Tibial artery (tissue), 4 donors: Measurements from ENCODE around the gene PRR13.

ENCODE experiments used
- DNase-seq, 2 donors: peaks; one replicate each; pipeline ENCODE4 v3.0.0-alpha.2; 2019
- H3K27ac ChIP-seq, 2 donors: fragments of 200-600 bp; sonication (generic) in 1 of 2; 1 replicate in 1 of 2; 2 replicates in 1 of 2; pipeline ENCODE4 v1.5.1; 2018 to 2019; ENCODE audit warnings: mild to moderate bottlenecking in 1 of 2
- H3K27me3 ChIP-seq, 2 donors: fragments of 200-600 bp; sonication (generic) in 1 of 2; one replicate each; pipeline versions ENCODE4 v1.5.1 to v1.6.0; 2016 to 2019
- H3K36me3 ChIP-seq, 3 donors: fragments of 200-600 bp; sonication (generic) in 2 of 3; one replicate each; pipeline ENCODE4 v1.5.1; 2016 to 2019; ENCODE audit warnings: mild to moderate bottlenecking in 2 of 3
- H3K4me1 ChIP-seq, 4 donors: fragments of 200-600 bp; sonication (generic) in 2 of 4; 1 replicate in 3 of 4; 2 replicates in 1 of 4; pipeline ENCODE4 v1.5.1; 2016 to 2019
- H3K4me3 ChIP-seq, 2 donors: fragments of 200-600 bp; sonication (generic) in 1 of 2; 1 replicate in 1 of 2; 2 replicates in 1 of 2; pipeline ENCODE4 v1.5.1; 2018 to 2019; ENCODE audit warnings: mild to moderate bottlenecking in 2 of 2
- H3K9me3 ChIP-seq, 3 donors: fragments of 200-600 bp; sonication (generic) in 1 of 3; one replicate each; pipeline ENCODE4 v1.5.1; 2016 to 2019
- CTCF ChIP-seq, 2 experiments: fragments of 200-600 bp in 1 of 2; fragments of 450-650 bp in 1 of 2; IDR thresholded peaks; one replicate each; pipeline ENCODE4 v1.5.1; 2017 to 2019; ENCODE audit warnings: antibody characterized with exemption in 2 of 2, mild to moderate bottlenecking in 1 of 2, moderate library complexity in 1 of 2
- intact Hi-C: fragments of 100-400 bp; cut with DNase I; formaldehyde crosslinking; loops from one replicate; pipeline ENCODE4 v1.15.0; 2023; ENCODE audit warnings: low total_unique reads

Gene PRR13

GRCh38 chr12:53486736-53487487, 45.4 kb downstream of the PRR13 start:
- H3K27ac ChIP-seq = no peak overlapping the region
- H3K9me3 ChIP-seq = no peaks in the 10 kb centered on the region
- H3K4me1 ChIP-seq = peaks cover 0 to 6% (median 0%) of the 10 kb centered on the region in 4 donors
- H3K36me3 ChIP-seq = peaks cover 12 to 64% (median 55%) of the 10 kb centered on the region in 3 donors
- intact Hi-C loops = no loop called here
- no peak for TF ChIP-seq CTCF (IDR thresholded peaks at IDR 0.05)
- no peak for DNase-seq
- no peaks in the 10 kb centered on the region for H3K27me3 ChIP-seq
- H3K4me3 ChIP-seq = no peak overlapping the region

- H3K9me3 ChIP-seq = no peaks in the 10 kb centered on the region
- peak in 1 of 2 donors; percentile 24 for DNase-seq
- peaks cover 0 to 23% (median 17%) of the 10 kb centered on the region in 4 donors for H3K4me1 ChIP-seq
- no peak for TF ChIP-seq CTCF (IDR thresholded peaks at IDR 0.05)
- H3K27ac ChIP-seq = no peak overlapping the region
- intact Hi-C loops = no loop called here
- peaks cover 10 to 40% (median 31%) of the 10 kb centered on the region in 3 donors for H3K36me3 ChIP-seq
- H3K27me3 ChIP-seq = no peaks in the 10 kb centered on the region
- no peak overlapping the region for H3K4me3 ChIP-seq
These were observed 47.8 kb downstream of the PRR13 start for GRCh38 chr12:53489242-53489864.

GRCh38 chr12:53492188-53492587, 50.7 kb downstream of the PRR13 start:
- peaks cover 0 to 12% (median 7%) of the 10 kb centered on the region in 3 donors for H3K36me3 ChIP-seq
- H3K9me3 ChIP-seq = no peaks in the 10 kb centered on the region
- intact Hi-C loops = no loop called here
- DNase-seq = peak in 1 of 2 donors; percentile 29
- H3K27me3 ChIP-seq = no peaks in the 10 kb centered on the region
- peak overlapping the region; percentile 54 to 71 for H3K4me3 ChIP-seq
- no peak for TF ChIP-seq CTCF (IDR thresholded peaks at IDR 0.05)
- peaks cover 0 to 23% (median 19%) of the 10 kb centered on the region in 4 donors for H3K4me1 ChIP-seq
- peak overlapping the region; percentile 72 to 81 for H3K27ac ChIP-seq

- TF ChIP-seq CTCF (IDR thresholded peaks at IDR 0.05) = no peak
- no peaks in the 10 kb centered on the region for H3K27me3 ChIP-seq
- peak overlapping the region; percentile 72 to 81 for H3K27ac ChIP-seq
- H3K4me1 ChIP-seq = peaks cover 0 to 23% (median 19%) of the 10 kb centered on the region in 4 donors
- intact Hi-C loops = no loop called here
- no peaks in the 10 kb centered on the region for H3K9me3 ChIP-seq
- peak; percentile 92 to 95 for DNase-seq
- peak overlapping the region; percentile 54 to 71 for H3K4me3 ChIP-seq
- H3K36me3 ChIP-seq = peaks cover 0 to 3% (median 1%) of the 10 kb centered on the region in 3 donors
These were observed 51.5 kb downstream of the PRR13 start for GRCh38 chr12:53492830-53493609.

GRCh38 chr12:53493610-53494391, 52.3 kb downstream of the PRR13 start:
- intact Hi-C loops = no loop called here
- no peak for TF ChIP-seq CTCF (IDR thresholded peaks at IDR 0.05)
- Histone ChIP-seq H3K27ac (peak overlapping the region; percentile 72 to 81), H3K27me3 (no peaks in the 10 kb centered on the region), H3K9me3 (no peaks in the 10 kb centered on the region), H3K36me3 (no peaks in the 10 kb centered on the region), H3K4me1 (peaks cover 0 to 30% (median 23%) of the 10 kb centered on the region in 4 donors), H3K4me3 (peak overlapping the region; percentile 54 to 71)
- peak in 1 of 2 donors; percentile 64 for DNase-seq
